22Rv1 (cell line): ENCODE results near the gene NAA25.

Experiments used
- H3K27ac ChIP-seq: fragments of 450-650 bp; 2 replicates; pipeline ENCODE4 v1.5.1; 2017
- CTCF ChIP-seq: fragments of 450-650 bp; IDR thresholded peaks from 2 replicates; pipeline ENCODE4 v1.5.1; 2017; ENCODE audit warnings: mild to moderate bottlenecking
- ZFX ChIP-seq: fragments of 450-650 bp; IDR thresholded peaks from 2 replicates; pipeline ENCODE4 v1.6.1; 2017; ENCODE audit warnings: antibody characterized with exemption, borderline replicate concordance

Gene NAA25

GRCh38 chr12:112140728-112141127, 32.1 kb upstream of the NAA25 start:
- TF ChIP-seq ZFX, result no peak
- no peak for TF ChIP-seq CTCF
- H3K27ac ChIP-seq, result no peak overlapping the region

GRCh38 chr12:112134731-112135130, 26.1 kb upstream of the NAA25 start:
- H3K27ac ChIP-seq, result peak overlapping the region; percentile 86
- TF ChIP-seq CTCF (no peak), ZFX (no peak)

- no peak for TF ChIP-seq CTCF
- TF ChIP-seq ZFX, result no peak
- H3K27ac ChIP-seq, result peak overlapping the region; percentile 17; the same call in 1 of the 2 replicates
These were observed 24.8 kb upstream of the NAA25 start for GRCh38 chr12:112133418-112133817.

GRCh38 chr12:112131686-112132085, 23.1 kb upstream of the NAA25 start:
- TF ChIP-seq ZFX, result no peak
- no peak for TF ChIP-seq CTCF
- H3K27ac ChIP-seq, result no peak overlapping the region

GRCh38 chr12:112130441-112130998, 21.9 kb upstream of the NAA25 start:
- no peak for TF ChIP-seq ZFX
- TF ChIP-seq CTCF, result no peak
- no peak overlapping the region for H3K27ac ChIP-seq

GRCh38 chr12:112126911-112127310, 18.3 kb upstream of the NAA25 start:
- TF ChIP-seq CTCF (no peak), ZFX (no peak)
- no peak overlapping the region for H3K27ac ChIP-seq

GRCh38 chr12:112126000-112126438, 17.4 kb upstream of the NAA25 start:
- H3K27ac ChIP-seq, result peak overlapping the region; percentile 75
- no peak for TF ChIP-seq ZFX
- TF ChIP-seq CTCF, result no peak
